ENCODE data around the gene DCDC2.
"Not testable (repeated sequence)": the region's sequence is repeated elsewhere in the genome, so short reads cannot be mapped to it uniquely, and the experiment has no call there.

DCDC2 gene

DNA sequence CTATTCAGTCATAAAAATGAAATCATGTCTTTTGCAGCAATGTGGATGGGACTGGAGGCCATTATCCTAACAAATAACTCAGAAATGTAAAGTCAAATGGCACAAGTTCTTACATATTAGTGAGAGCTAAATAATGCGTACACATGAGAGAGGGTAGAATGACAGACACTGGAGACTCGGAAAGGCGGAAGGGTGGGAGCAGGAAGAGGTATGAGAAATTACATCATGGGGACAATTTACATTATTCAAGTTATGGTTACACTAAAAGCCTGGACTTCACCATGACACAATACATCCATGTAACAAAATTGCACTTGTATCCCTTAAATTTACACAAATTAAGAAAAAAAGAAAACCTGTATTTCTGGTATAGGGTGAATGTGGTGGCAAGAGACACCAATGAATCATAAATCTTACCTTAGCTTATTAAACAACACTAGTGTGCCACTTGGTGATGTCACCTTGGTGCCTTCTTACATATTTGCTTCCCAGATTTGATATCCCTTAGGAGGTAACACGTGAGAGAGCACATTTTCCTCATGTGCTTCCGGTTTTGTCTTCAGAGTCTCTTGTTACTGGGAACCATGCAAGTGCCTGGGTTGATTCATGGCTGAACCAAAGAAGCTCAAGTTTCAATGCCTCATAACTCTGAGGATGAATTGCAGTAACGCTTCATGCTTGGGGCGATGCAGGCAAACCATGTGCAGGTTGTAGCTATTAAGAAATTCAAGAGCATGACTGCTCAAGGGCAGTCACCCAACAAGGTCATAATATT is 84.6 kb downstream of the DCDC2 start:
- DNase-seq (ENCODE audit: low read depth in 4 of 4, low spot score in 1 of 4) = no peak

DNA sequence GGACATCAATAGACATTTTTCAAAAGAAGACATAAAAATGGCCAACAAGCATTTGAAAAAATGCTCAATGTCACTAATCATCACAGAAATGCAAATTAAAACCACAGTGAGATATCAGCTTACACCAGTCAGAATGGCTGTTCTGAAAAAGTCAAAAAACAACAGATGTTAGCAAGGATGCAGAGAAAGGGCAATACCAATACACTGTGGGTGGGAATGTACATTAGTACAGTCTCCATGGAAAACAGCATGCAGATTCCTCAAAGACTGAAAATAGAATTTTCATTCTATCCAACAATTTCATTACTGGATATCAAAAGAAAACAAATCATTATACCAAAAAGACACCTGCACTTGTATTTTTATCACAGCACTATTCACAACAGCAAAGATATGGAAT is 85.3 kb downstream of the DCDC2 start:
- DNase-seq (ENCODE audit: low read depth in 4 of 4, low spot score in 1 of 4) = no peak

DNA sequence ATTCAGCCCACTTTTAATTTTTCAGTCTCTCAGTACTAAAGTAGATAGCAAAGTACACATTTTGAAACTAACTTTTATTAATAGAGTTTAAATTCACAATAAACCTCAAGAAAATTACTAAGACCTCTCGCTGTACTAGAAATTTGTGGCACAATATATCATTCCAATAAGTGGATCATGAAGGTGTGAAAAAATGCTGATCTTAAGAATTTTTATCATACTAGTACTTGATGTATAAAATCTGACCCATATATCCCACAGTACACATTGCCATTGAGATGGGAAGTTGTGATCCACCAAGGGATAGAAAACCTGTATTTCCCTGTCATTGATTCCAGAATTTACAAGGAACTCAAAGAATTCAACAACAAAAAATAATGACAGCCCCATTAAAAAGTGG is 85.7 kb downstream of the DCDC2 start:
- DNase-seq (ENCODE audit: low read depth in 4 of 4, low spot score in 1 of 4) = no peak

DNA sequence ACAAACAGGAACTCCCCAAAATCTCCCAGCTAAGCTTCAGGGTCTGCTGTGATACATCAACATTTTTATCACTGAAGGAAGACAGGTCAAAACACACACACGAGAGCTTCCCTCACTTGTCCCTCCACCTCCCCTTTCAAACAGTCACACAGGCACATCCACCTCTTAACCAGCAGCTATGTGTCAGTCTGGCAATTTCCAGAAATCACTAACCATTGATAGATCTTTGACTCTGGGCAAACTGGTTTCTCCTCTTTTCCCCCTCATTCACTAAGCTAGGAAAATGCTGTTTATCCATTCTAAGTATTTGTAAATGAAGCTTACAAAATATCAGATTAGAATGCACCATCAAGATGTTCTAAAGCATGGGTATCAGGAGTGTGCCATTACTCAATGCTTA is 87.8 kb downstream of the DCDC2 start:
- no peak for DNase-seq (ENCODE audit: low read depth in 4 of 4, low spot score in 1 of 4)

GRCh38 chr6:24258214-24258613 is 99.6 kb downstream of the DCDC2 start:
- DNase-seq (ENCODE audit: low read depth in 4 of 4, low spot score in 1 of 4) = not testable (repeated sequence)

- DNase-seq (ENCODE audit: low read depth in 4 of 4, low spot score in 1 of 4) = no peak
Measured at GRCh38 chr6:24257282-24257681, 100.6 kb downstream of the DCDC2 start.

GRCh38 chr6:24255676-24256075 is 102.2 kb downstream of the DCDC2 start:
- DNase-seq (ENCODE audit: low read depth in 4 of 4, low spot score in 1 of 4) = no peak

GRCh38 chr6:24253360-24253759 is 104.5 kb downstream of the DCDC2 start:
- no peak for DNase-seq (ENCODE audit: low read depth in 4 of 4, low spot score in 1 of 4)

- DNase-seq (ENCODE audit: low read depth in 4 of 4, low spot score in 1 of 4) = no peak
Measured at GRCh38 chr6:24252280-24252679, 105.6 kb downstream of the DCDC2 start.

DNA sequence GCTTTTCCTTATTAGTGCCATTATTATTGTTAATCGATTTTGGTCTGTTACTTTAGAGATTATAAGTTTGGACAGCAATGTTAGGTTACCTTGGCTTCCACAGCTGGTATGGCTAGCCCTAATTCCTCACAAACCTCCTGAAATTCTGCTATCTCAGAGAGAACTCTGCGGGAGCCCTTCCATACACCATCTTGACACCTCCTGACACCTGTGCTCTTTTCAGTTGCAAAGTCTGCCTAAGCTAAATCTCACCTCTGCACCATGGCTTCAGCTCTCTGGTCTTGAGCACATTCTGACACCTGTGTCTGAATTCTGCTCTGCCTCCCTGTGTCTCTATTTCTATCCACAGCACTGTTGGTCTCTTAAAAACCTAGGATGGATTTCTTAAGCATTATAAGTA is 106.5 kb downstream of the DCDC2 start:
- no peak for DNase-seq (ENCODE audit: low read depth in 4 of 4, low spot score in 1 of 4)

DNA sequence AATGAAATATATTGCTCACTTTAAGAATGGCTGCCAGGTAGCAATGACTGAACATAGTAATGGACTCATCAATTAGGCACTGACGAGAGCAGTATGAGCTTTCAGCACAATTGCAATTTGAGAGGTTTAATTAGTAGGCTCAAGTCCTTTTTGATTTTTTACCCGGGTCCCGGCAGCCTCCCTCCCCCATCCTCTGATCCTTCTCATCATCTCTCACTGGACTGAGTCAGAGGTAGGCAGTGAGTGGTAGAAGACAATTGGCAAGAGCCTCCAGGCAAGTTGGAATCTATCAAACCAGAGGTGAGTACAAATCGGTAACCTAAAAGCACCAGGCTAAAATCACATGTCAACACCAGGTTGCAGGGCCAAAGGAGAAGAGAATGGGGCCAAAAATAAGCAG is 107.9 kb downstream of the DCDC2 start:
- no peak for DNase-seq (ENCODE audit: low read depth in 4 of 4, low spot score in 1 of 4)

GRCh38 chr6:24245275-24245674 is 112.6 kb downstream of the DCDC2 start:
- DNase-seq (ENCODE audit: low read depth in 4 of 4, low spot score in 1 of 4) = no peak

DNA sequence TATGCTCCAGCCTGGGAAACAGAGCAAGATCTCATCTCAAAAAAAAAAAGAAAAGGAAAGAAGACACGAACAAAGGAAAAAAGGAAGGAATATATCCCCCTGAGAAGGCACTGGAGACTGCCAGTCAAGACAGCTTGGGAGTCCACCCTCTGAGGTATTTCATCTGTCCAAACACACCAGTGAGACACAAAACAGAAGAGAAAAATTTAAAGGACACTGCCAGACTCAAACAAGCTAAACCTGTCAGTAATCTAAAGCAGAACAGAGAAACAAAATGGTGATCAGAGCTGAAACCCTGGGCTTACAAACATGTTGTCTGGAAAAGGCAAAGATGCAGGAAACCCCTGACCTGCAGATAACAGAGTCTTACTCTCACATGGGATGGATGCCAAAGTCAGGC is 114.9 kb downstream of the DCDC2 start:
- no peak for DNase-seq (ENCODE audit: low read depth in 4 of 4, low spot score in 1 of 4)

DNA sequence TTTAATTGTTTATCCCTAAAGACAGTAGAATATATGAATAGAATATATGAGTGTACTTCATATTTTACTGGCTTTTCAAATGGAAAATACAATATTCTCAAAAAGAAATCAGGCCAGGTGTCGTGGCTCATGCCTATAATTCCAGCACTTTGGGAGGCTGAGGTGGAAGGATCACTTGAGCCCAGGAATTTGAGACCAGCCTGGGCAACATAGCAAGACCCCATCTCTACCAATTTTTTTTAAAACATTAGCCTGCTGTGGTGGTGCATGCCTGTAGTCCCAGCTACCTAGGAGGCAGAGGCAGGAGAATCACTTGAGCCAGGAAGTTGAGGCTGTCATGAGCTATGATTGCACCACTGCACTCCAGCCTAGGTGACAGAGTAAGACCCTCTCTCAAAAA is 116.1 kb downstream of the DCDC2 start:
- not testable (repeated sequence) for DNase-seq (ENCODE audit: low read depth in 4 of 4, low spot score in 1 of 4)

GRCh38 chr6:24240943-24241342 is 116.9 kb downstream of the DCDC2 start:
- DNase-seq (ENCODE audit: low read depth in 4 of 4, low spot score in 1 of 4) = no peak

GRCh38 chr6:24240380-24240928 is 117.4 kb downstream of the DCDC2 start:
- DNase-seq (ENCODE audit: low read depth in 4 of 4, low spot score in 1 of 4) = no peak

GRCh38 chr6:24238700-24239099 is 119.2 kb downstream of the DCDC2 start:
- DNase-seq (ENCODE audit: low read depth in 4 of 4, low spot score in 1 of 4) = no peak

DNA sequence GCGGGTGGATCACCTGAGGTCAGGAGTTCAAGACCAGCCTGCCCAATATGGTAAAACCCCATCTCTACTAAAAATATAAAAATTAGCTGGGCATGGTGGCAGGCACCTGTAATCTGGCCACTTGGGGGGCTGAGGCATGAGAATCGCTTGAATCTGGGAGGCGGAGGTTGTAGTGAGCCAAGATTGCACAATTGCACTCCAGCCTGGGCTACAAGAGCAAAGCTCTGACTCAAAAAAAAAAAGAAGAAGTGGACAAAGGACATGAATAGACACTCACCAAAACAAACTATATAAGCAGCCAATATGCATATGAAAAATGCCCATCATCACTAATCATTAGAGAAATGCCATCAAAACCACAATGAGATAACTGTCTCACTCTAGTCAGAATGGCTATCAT is 121.1 kb downstream of the DCDC2 start:
- not testable (repeated sequence) for DNase-seq (ENCODE audit: low read depth in 4 of 4, low spot score in 1 of 4)

GRCh38 chr6:24233813-24234442 is 123.9 kb downstream of the DCDC2 start:
- no peak for DNase-seq (ENCODE audit: low read depth in 4 of 4, low spot score in 1 of 4)

- no peak for DNase-seq (ENCODE audit: low read depth in 4 of 4, low spot score in 1 of 4)
Measured at GRCh38 chr6:24231438-24231977, 126.4 kb downstream of the DCDC2 start.

GRCh38 chr6:24229696-24230405 is 128.0 kb downstream of the DCDC2 start:
- DNase-seq (ENCODE audit: low read depth in 4 of 4, low spot score in 1 of 4) = no peak

Data from stimulated activated CD4-positive, alpha-beta T cell treated with anti-CD3 and anti-CD28 coated beads, Interleukin-1b, Interleukin-23, amount 100 ng/mL, for 24 hours (primary cell).